MM.1S (cell line): Measurements from ENCODE around the gene LRMDA.
"Not testable (repeated sequence)": the region's sequence is repeated elsewhere in the genome, so short reads cannot be mapped to it uniquely, and the experiment has no call there.

Source experiments
- EZH2 ChIP-seq: fragments of 300-600 bp; sonication (generic); optimal IDR thresholded peaks from 2 replicates; pipeline ENCODE3; 2017; ENCODE audit warnings: low read depth, mild to moderate bottlenecking, antibody characterized with exemption, low read length, mixed read lengths
- TF ChIP-seq, protein P1 (sequence below): fragments of 300-600 bp; sonication (generic); IDR thresholded peaks from 2 replicates; pipeline ENCODE4 v1.5.1; 2016; ENCODE audit warnings: antibody characterized with exemption, low read length, mixed read lengths

DNA sequence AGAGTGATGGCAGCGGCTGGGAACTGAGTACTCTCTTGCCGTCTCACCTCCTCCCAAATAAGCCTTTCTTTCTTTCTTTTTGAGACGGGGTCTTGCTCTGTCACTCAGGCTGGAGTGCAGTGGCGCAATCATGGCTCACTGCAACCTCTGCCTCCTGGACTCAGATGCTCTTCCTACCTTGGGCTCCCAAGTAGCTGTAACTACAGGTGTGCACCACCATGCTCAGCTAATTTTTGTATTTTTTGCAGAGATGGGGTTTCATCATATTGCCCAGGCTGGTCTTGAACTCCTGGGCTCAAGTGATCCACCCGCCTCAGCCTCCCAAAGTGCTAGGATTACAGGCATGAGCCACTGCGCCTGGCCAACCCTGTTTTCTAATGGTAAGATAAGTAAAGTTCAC lies 174.4 kb downstream of the LRMDA start:
- TF ChIP-seq EZH2: not testable (repeated sequence)
- TF ChIP-seq, protein P1, sequence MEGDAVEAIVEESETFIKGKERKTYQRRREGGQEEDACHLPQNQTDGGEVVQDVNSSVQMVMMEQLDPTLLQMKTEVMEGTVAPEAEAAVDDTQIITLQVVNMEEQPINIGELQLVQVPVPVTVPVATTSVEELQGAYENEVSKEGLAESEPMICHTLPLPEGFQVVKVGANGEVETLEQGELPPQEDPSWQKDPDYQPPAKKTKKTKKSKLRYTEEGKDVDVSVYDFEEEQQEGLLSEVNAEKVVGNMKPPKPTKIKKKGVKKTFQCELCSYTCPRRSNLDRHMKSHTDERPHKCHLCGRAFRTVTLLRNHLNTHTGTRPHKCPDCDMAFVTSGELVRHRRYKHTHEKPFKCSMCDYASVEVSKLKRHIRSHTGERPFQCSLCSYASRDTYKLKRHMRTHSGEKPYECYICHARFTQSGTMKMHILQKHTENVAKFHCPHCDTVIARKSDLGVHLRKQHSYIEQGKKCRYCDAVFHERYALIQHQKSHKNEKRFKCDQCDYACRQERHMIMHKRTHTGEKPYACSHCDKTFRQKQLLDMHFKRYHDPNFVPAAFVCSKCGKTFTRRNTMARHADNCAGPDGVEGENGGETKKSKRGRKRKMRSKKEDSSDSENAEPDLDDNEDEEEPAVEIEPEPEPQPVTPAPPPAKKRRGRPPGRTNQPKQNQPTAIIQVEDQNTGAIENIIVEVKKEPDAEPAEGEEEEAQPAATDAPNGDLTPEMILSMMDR: not testable (repeated sequence)
